ENCODE data around the gene SLC35D2.
"Not testable (repeated sequence)": the region's sequence is repeated elsewhere in the genome, so short reads cannot be mapped to it uniquely, and the experiment has no call there.

Gene SLC35D2

GRCh38 chr9:96367943-96368342, 15.6 kb downstream of the SLC35D2 start:
- H3K27ac ChIP-seq: no peak overlapping the region

GRCh38 chr9:96363175-96363967, 20.1 kb downstream of the SLC35D2 start:
- Histone ChIP-seq H3K27ac (no peak overlapping the region), H3K4me3 (no peak overlapping the region)

More at GRCh38 chr9:96367943-96368342, 15.6 kb downstream of the SLC35D2 start:
- no peak overlapping the region for H3K4me3 ChIP-seq

GRCh38 chr9:96362119-96362518, 21.4 kb downstream of the SLC35D2 start:
- not testable (repeated sequence) for H3K27ac ChIP-seq, H3K4me3 ChIP-seq

GRCh38 chr9:96361668-96362067, 21.8 kb downstream of the SLC35D2 start:
- H3K27ac ChIP-seq: no peak overlapping the region

GRCh38 chr9:96360976-96361375, 22.5 kb downstream of the SLC35D2 start:
- H3K4me3 ChIP-seq: no peak overlapping the region
- no peak overlapping the region for H3K27ac ChIP-seq

More at GRCh38 chr9:96361668-96362067, 21.8 kb downstream of the SLC35D2 start:
- no peak overlapping the region for H3K4me3 ChIP-seq

- H3K27ac ChIP-seq, H3K4me3 ChIP-seq: not testable (repeated sequence)
Measured at GRCh38 chr9:96360523-96360922, 23.0 kb downstream of the SLC35D2 start.

- Histone ChIP-seq H3K27ac (no peak overlapping the region), H3K4me3 (no peak overlapping the region)
Measured at GRCh38 chr9:96350866-96351265, 32.6 kb downstream of the SLC35D2 start.

GRCh38 chr9:96348261-96348660, 35.2 kb downstream of the SLC35D2 start:
- H3K27ac ChIP-seq: no peak overlapping the region
- no peak overlapping the region for H3K4me3 ChIP-seq

- Histone ChIP-seq H3K4me3 (no peak overlapping the region), H3K27ac (no peak overlapping the region)
Measured at GRCh38 chr9:96345551-96345950, 38.0 kb downstream of the SLC35D2 start.

- no peak overlapping the region for H3K4me3 ChIP-seq
- H3K27ac ChIP-seq: no peak overlapping the region
Measured at GRCh38 chr9:96344458-96345180, 38.9 kb downstream of the SLC35D2 start.

- H3K27ac ChIP-seq: peak overlapping the region in 2 of 21 experiments; percentile 18 to 23
- H3K4me3 ChIP-seq: no peak overlapping the region
Measured at GRCh38 chr9:96343515-96344360, 39.8 kb downstream of the SLC35D2 start.

- H3K27ac ChIP-seq: no peak overlapping the region
- H3K4me3 ChIP-seq: no peak overlapping the region
Measured at GRCh38 chr9:96342571-96343245, 40.8 kb downstream of the SLC35D2 start.

GRCh38 chr9:96340707-96341106, 42.8 kb downstream of the SLC35D2 start:
- Histone ChIP-seq H3K4me3 (no peak overlapping the region), H3K27ac (no peak overlapping the region)

- Histone ChIP-seq H3K4me3 (no peak overlapping the region), H3K27ac (no peak overlapping the region)
Measured at GRCh38 chr9:96338299-96338698, 45.2 kb downstream of the SLC35D2 start.

GRCh38 chr9:96333958-96334357, 49.6 kb downstream of the SLC35D2 start:
- H3K4me3 ChIP-seq: no peak overlapping the region
- no peak overlapping the region for H3K27ac ChIP-seq

GRCh38 chr9:96331236-96331947, 52.1 kb downstream of the SLC35D2 start:
- H3K27ac ChIP-seq: no peak overlapping the region
- H3K4me3 ChIP-seq: no peak overlapping the region

GRCh38 chr9:96327694-96328352, 55.7 kb downstream of the SLC35D2 start:
- Histone ChIP-seq H3K27ac (no peak overlapping the region), H3K4me3 (no peak overlapping the region)

GRCh38 chr9:96323169-96323568, 60.3 kb downstream of the SLC35D2 start:
- Histone ChIP-seq H3K27ac (no peak overlapping the region), H3K4me3 (no peak overlapping the region)

- H3K27ac ChIP-seq, H3K4me3 ChIP-seq: not testable (repeated sequence)
Measured at GRCh38 chr9:96322736-96323135, 60.8 kb downstream of the SLC35D2 start.
